Measurements from ENCODE around the gene OTUB2.

The OTUB2 gene

DNA sequence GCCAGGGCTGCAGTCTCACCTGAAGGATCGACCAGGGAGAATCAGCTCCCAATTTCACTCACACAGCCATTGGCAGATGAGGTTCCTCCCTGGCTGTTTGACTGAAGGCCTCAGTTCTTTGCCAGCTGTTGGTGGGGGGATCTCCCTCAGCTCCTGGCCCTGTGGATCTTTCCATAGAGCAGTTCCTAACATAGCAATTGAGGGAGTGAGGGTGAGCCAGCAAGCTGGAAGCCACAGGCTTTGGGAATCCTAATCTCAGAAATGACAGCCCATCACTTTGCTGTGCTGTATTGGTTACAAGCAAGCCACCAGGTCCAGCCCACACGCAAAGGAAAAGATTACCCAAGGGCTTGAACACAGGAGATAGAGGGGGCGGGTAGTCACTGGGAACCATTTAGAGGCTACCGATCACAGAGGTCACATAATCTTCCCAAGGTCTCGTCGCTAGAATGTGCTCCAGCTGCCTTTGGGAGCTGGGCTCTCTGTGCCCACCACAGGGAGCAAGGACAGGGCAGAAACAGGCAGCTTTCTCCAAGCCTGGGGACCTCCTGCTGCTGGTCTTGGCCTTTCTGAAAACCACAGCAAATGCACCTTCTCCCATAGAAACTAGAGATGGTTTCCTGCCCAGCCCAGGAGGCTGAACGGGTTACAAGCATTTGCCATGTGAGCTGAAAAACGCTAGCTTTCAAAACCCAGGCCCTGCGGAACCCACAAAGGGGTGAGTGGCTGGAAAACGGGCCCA lies 4.6 kb upstream of the OTUB2 start:
- no peak for DNase-seq

DNA sequence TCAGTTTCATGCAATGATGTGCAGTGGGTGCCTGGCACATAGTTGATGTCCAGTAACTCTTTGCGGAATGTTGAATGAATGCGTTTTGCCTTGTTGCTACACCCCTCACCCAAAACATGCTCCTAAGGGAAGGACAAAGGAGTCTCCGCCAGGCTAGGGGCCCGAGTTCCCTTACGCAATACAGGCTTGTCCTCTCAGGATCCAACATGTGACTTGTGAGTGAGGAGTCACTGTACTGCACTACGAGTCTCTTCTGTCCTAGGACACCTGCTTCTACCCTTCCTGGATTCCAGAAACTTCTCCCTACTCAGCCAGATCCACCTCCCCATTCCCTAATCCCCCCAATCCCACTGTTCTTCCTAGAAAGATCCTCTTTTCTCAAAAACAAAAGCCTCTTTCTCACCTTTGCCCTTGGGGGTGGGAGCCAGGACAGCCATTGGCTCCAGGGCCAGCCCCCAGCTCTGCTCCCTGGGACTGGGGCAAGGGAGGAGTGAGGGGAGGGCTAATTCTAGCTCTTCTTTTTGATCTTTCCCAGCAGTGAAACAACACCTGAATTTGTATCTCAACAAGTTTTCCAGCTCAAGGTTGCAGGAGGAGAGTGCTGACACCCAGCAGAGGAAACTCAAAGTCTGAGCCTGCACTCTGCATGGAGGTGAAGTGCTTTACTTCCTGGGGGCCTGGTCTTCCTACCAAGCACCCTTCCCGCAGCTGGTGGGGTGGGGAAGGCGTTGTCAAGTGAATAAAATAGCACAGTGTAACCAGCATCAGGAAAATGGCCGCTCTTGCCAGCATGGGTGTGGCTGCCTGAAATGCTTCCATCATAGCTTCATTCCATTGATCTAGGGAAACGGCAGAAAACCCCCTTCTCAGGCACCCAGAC lies 3.4 kb upstream of the OTUB2 start:
- no peak for DNase-seq

DNA sequence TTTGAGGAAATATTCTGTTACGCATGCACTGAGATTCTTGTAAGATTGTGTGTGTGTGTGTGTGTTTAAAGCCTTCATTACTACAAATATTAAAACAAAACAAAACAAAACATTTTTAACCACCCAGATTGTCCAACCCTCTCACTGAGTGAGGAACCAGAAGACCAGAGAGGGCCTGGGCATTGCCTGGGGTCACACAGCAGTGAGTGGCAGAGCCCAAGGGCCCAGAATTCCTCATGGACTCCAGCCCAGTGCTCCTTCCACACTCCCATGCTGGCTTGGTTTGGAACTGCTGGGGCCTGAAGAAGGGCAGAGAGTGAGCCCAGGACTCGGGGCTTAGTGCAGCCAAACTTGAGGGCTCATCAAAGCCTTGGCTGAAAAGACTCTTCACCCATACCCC lies 1.6 kb upstream of the OTUB2 start:
- no peak for DNase-seq

DNA sequence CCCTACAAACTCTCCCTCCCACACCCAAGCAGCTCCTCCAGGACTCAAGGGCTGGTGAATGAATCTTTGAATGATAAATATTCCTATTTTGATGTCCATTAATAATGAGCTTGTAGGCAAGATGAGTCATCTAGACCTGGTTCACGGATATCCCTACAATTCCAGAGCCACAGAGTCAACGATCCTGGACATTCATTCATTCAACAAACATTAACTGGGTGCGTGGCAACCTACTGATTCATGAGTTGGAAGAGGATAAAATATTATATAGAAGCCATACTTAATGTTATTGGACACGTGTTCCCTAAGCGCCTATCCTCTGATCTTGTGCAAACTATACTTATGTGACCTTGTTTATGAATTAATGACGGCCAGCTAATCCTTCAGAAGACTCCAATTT lies 420 bp upstream of the OTUB2 start:
- no peak for DNase-seq

DNA sequence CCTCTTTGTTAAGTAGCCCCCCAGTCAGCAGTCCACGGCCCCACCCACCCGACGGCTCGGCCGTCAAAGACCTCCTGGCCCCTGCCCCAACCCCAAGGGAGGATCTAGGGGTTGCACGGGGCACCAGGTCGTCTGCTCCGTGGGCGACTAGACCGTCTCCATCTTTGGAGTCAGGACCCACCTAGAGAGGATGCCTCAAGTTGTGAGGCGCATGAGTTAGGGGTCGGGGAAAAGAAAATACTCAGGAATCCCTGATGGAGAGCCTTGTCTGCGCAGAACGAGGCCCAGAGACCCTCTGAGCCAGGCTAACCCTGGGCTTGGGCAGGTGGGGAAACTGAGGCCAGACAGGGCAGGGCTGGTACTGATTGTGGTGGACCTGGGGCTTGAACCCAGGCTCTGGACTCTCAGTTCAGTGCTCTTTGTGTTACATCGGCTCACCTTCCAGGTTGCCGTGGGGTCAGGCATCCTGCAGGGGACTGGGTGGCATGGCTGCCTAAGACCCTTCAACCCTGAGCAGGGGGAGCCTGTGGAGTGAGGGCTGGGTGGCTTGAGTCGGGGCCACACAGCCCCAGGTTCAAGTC lies 839 bp downstream of the OTUB2 start:
- no peak for DNase-seq

DNA sequence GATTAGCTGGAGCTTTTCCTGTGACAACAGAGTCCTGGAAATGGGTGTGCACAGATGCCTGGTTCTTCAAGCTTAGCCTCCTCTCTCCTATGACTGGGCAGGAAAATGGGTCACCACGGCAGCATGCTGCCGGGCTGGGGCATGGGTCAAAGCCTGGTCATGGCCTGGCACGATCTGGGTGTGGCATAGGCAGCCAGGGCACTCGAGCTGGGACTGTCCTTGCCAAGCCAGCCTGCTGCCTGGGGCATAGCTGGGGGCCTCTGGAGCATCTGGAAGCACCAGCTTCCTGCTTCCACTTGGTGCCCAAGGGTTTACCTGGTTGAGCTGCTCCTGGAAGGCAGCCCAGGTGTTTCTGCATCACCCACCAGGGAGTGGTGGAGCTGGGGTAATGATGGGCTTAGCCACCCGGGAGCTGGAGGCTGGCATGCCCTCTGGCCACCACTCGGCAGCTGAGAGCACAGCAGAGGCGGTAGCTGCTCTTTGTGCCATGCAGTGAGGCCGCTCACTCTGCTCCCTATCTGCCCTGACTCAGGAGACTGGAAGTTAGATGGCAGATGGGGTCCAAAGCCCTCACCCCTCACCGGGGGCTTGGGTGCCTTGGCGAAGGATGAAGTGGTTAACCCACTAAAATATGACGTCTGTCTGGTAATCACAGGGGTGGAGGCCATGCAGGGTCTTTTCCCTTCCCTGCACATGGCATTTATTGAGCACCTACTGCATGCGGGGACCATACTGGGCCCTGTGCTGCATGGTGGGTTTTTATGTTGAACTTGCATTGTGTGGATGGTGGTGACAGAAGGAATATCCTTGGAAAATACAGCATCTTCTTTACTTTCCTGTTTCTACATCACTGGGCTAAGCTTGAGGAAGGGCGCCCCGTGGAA lies 1.7 kb downstream of the OTUB2 start:
- DNase-seq: no peak

DNA sequence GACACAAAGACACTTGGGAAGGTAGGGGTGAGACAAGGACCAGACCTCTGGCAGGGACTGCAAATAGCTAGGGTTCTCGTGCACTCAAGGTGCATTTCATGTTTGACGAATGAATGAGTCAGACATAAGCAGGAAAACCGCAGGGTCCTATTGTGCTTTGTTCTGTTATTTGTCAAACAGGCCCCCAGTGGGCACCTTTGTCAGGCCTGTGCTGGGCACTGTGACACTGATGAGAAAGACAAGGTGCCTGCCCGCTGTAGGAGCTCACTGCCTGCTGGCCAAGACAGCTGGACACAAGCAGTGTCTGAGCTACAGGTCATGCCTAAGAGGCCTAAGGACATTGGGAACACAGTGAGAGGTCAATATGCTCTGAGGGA lies 2.3 kb downstream of the OTUB2 start:
- DNase-seq: no peak

DNA sequence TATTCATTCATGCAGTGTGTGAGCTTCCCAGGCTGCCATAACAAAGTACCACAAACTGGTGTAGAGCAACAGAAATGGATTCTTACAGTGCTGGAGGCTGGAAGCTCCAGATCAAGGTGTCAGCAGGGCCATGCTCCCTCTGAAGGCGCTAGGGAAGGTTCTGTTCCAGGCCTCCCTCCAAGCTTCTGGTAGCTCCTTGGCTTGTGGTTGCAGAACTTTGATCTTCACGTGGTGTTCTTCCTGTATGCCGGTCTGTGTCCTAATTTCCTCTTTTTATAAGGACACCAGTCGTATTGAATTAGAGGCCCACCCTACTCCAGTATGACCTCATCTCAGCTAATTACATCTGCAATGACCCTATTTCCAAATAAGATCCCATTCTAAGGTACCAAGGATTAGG lies 3.1 kb downstream of the OTUB2 start:
- no peak for DNase-seq

DNA sequence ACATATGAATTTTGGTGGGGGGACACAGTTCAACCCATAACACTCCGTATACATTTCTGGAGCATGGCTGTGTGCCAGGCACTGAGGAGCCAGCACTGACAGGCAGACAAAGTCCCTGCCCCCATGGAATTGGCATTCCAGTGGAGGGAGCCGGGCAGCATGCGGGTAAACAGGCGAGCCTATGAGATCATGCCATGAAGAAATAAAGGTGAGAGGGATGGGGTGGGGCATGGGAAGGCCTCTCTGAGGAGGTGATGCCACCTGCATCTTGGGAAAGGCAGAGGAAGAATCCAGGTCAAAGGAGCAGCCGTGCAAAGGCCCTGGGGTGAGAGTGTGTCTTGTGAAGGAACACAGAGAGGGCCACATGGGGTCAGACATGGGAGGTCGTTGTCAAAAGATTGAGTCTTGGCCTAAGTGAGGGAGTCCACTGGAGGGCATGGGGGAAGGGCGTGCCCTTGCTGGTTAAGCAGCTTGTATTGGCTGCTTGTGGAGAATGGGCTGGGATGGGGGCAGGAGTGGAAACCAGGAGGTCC lies 3.6 kb downstream of the OTUB2 start:
- DNase-seq: no peak

DNA sequence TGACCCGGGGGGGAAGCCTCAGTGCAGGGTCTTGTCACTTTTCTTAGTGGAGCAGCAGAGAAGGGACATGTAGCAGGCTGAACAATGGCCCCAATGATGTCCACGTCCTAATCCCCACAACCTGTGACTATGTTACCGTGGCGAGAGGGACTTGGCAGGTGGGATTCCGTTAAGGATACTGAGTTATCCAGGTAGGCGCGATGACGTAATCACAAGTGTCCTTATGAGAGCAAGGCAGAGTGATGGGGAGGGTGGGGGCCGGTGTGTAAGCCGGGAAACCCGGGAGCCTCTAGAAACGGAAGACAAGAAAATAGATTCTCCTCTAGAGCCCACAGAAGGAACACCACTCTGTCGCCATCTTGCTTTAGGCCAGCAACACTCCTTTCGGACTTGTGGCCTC lies 4.4 kb downstream of the OTUB2 start:
- DNase-seq: no peak

DNA sequence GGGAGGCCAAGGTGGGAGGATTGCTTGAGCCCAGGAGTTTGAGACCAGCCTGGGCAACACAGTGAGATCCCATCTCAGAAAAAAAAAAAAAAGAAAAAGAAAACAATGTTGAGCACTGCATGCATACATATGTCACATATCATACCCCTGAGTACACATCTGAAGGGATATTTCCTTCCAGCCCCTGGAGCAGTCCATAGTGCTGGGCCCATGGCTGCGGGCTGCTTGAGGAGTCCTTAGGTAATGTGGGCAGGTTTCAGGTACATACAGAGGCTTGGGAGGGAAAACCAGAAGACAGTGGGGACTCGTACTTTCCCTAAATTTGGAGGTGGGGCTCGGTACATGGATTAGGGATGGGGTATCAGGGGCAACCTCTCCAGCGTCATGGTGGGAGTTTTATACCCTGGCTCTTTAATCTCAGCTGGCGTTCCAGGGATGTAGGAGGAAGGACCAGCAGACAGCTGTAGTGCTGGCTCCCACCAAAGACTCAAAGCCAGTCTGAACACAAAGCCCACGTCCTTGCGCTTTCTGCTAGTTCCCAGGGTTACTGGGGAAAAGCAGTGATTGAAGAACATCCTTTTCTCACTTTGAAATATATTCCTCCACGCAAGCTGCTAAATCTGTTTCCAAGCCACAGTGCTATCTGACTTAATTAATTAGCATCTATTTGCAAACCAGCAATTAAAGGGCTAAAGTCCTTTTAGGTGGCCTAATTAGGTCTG lies 5.2 kb downstream of the OTUB2 start:
- DNase-seq: no peak

DNA sequence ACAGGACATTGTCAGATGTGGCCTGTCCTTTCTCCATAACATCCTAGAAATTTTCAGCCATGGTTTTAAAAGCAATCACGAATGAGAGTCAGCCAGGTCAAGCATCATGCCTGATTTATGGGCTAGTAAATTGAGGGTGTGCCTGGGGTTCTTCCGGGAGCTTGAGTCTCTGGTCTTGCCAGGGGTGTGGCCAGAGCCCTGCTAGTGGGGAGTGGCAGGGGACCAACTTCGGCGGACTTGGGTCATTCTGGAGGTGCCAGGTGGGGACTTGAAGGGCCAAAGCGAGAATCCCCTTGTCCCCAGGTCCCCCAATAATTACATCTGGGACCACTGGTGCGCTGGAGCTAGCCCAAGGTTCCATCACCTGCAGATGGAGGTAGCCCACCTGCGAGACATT lies 5.7 kb downstream of the OTUB2 start:
- no peak for DNase-seq

DNA sequence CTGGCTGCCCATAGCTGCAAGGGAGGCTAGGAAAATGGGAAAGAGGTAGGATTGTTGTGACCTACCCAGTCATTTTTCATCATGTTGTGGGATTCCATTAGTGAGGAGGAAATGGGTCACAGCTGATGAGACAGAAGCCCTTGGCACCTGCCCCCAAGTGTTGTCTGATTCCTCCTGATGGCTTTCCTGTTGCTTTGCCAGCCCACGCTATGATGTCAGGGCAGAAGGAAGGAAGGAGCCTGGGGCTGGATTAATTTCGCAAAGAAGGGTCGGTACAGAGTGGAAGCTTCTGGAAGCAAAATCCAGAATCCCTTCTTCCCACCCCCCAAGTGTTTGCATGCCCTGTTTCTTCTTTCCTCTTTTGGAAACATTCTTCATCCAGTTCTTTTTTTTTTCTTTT lies 8.7 kb downstream of the OTUB2 start:
- DNase-seq: no peak

DNA sequence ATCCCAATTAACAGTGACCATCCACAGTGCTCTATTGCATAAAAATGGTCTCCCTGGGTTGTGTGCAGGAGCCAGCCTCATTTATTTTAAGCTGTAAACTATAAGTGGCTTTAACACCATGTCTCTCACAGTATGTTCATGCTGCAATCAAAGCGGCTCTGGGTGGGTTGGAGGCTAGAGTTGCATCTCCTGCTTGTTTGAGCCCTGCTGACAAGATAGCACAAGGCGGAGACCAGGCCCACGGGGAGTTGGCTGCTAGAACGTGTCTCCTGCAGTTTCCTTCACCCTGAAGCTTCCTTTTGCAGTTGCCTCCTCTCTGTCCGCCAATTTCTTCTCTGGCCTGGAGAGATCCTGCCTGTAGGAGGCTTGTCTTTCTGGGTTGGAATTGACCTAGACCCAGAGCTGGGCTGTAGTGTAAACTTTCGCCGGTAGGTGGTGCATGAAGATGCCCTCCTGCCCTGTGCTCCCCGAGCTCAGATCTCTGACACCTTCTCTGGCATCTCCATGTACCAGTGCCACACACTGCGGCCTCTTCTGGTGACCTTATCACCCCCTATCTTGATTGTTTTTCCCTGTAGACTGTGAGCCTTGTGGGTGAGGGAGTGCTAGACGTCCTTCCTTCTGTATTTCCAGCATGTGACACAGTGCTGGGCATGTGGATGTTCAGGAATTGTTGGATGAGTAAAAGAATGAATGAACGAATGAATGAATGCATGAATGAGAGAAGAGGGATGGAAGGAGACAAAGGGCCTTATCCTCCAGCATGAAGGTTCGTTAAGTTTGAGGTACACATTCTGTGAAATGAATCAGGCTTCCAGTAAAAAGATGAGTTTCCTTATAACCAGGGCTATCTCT lies 10.4 kb downstream of the OTUB2 start:
- peak; percentile 72 for DNase-seq

DNA sequence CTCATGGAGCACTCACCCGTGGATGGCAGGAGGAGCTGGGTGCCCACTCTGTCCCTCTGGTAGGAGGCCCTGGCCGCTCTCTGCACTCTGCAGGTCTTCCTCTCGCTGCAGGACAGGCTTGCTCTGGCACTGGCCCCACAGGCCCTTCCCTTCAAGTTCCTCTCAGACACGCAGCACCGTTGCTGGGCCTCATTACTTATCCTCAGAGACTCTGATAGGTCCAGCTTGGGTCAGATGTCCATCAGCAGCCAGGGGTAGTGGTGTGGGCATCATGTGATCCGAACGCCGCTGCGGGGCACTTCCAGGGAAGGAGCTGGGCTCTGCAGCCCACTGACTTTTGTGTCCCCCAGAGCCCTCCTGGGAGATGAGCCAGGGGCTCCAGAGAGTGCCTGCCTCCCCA lies 11.8 kb downstream of the OTUB2 start:
- no peak for DNase-seq

DNA sequence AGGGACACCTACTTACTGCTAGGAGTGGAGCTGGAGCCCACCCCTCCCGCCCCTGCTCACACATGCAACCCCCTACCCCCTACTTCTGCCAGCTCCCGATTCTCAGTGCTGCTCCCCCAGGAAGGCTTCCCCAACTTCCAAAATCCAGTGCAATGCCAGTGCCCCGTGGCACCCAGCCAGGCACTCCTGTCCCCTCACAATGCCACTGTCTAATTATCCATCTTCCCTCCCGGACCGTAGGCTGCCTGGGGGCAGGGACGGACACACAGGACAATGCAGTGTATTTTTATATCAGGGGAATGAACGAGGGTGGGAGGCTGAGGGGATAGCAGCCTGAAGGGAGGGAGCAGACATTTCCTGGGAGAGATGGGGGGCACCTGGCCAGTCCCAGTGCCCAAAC lies 12.4 kb downstream of the OTUB2 start:
- DNase-seq: no peak

DNA sequence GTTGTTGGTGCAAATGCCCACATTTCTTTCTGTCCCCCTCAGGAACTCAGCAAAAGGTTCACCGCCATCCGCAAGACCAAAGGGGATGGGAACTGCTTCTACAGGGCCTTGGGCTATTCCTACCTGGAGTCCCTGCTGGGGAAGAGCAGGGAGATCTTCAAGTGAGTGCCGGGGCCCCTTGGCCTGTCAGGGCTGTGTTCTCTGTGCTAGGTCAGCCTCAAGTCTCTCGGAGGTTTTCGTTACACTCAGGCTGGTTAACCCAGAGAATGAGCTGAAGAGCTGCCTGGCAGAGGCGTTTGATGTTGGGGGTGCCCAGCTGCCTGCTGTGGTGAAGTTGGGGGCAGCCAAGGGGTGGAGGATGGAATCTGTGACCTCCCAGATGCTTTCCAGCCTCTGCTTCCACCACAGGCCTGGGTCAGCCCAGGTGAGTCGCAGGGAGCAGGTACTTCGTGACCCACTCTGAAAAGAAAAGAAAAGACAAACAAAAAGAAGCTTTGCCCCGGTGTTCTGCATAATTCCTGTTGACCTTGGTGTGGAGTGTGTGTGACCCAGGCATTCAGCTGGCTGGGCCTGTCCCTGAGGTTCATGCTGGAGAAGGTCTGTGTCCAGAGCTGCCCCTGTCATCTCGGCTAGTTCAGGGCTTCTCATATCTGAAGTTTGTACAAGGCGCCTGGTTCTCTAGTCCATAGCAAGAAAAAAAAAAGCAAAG lies 12.9 kb downstream of the OTUB2 start:
- DNase-seq: no peak

DNA sequence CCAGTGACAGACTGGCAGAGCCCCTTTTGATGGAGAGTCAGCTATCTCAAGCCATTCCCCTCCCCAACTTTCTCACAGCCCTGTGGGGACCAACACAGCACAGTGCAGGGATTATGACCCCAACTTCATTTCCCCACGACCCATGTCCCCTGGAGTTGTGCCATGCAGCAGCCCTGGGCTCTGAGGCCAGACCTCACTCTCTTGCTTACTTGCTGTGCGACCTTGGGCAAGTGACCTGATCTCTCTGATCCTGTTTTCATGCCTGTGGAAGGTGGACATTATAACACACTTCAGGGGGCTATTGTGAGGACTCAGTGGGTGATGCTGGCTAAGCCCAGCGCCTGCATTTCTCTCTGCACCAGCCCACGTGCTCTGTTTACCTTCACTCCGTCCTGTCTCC lies 14.1 kb downstream of the OTUB2 start:
- DNase-seq: no peak

DNA sequence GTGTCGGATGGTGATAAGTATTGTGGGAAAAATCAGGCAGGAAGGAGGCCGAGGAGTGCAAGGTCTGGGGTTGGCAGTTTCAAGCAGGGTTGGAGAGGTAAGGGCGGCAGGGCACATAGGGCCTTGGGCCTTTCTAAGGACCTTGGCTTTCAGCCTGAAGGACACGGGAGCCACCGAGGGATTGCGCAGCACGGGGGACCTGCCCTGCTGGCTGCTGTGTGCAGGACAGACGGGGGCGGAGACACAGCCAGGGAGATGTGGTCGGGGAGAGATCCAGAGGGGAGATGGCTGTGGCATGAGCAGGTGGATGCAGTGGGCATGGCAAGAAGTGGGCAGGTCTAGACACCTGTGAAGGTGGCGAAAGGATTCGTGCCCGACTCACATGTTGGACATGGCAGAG lies 14.7 kb downstream of the OTUB2 start:
- no peak for DNase-seq
